Adrenal gland (tissue), 5 donors: ENCODE measurements around the gene HS3ST4.

Experiments used
- CTCF ChIP-seq, 6 experiments: fragments of 450-650 bp in 4 of 6; fragments of 200-600 bp in 2 of 6; sonication (generic) in 1 of 6; IDR thresholded peaks; 1 replicate in 5 of 6; 2 replicates in 1 of 6; pipeline versions ENCODE4 v1.5.1 to v1.8.0; 2016 to 2021; ENCODE audit warnings: antibody characterized with exemption in 6 of 6, mild to moderate bottlenecking in 2 of 6, moderate library complexity in 1 of 6
- POLR2A ChIP-seq, 2 donors: fragments of 450-650 bp; IDR thresholded peaks; one replicate each; pipeline ENCODE4 v1.6.1; 2017; ENCODE audit warnings: antibody characterized with exemption in 2 of 2, mild to moderate bottlenecking in 2 of 2, moderate library complexity in 1 of 2
- donor health status: DM: no; HTN: no; CAD: no.

GRCh38 chr16:26157319-26157718, 465.6 kb downstream of the HS3ST4 start:
- TF ChIP-seq CTCF (IDR thresholded peaks at IDR 0.05): no peak
- TF ChIP-seq POLR2A (IDR thresholded peaks at IDR 0.05): no peak
